AG10803 (cell line): Measurements from ENCODE around the gene OLA1.

Experiments used
- DNase-seq: peaks from one replicate; pipeline ENCODE4 v3.0.0; 2010; ENCODE audit warnings: low read depth
- H3K4me3 ChIP-seq: 2 replicates; pipeline ENCODE4 v1.5.1; 2011; ENCODE audit warnings: mild to moderate bottlenecking, low read length, control low read depth
- TF ChIP-seq, protein P1 (sequence below): conservative IDR thresholded peaks from 2 replicates; pipeline ENCODE4 v1.5.1; 2011; ENCODE audit warnings: mild to moderate bottlenecking, low read length, control low read depth, inconsistent platforms

OLA1 gene

GRCh38 chr2:174195253-174195652, 53.1 kb downstream of the OLA1 start:
- no peak for DNase-seq
- no peak overlapping the region for H3K4me3 ChIP-seq
- TF ChIP-seq, protein P1, sequence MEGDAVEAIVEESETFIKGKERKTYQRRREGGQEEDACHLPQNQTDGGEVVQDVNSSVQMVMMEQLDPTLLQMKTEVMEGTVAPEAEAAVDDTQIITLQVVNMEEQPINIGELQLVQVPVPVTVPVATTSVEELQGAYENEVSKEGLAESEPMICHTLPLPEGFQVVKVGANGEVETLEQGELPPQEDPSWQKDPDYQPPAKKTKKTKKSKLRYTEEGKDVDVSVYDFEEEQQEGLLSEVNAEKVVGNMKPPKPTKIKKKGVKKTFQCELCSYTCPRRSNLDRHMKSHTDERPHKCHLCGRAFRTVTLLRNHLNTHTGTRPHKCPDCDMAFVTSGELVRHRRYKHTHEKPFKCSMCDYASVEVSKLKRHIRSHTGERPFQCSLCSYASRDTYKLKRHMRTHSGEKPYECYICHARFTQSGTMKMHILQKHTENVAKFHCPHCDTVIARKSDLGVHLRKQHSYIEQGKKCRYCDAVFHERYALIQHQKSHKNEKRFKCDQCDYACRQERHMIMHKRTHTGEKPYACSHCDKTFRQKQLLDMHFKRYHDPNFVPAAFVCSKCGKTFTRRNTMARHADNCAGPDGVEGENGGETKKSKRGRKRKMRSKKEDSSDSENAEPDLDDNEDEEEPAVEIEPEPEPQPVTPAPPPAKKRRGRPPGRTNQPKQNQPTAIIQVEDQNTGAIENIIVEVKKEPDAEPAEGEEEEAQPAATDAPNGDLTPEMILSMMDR, result no peak

DNA sequence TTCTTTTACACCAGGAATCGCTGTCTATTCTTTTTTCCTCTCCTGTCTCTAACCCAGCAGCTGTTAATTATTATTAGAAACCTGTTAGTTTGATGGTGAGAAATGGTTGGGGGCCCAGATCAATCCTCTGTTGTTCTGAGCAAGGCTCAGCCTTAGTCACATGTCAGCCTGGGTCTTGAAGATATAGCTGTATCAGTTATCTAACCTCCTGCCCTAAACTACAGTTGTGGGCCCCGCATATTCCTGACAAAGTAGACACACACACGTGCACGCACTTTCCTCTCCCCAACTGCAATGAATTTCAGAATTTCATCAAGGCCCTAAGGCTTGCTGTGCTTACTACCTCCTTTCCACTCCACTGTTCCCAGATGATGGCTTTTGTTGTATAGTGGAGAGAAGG, 54.6 kb downstream of the OLA1 start:
- TF ChIP-seq, protein P1, result no peak
- H3K4me3 ChIP-seq, result no peak overlapping the region
- DNase-seq, result no peak

DNA sequence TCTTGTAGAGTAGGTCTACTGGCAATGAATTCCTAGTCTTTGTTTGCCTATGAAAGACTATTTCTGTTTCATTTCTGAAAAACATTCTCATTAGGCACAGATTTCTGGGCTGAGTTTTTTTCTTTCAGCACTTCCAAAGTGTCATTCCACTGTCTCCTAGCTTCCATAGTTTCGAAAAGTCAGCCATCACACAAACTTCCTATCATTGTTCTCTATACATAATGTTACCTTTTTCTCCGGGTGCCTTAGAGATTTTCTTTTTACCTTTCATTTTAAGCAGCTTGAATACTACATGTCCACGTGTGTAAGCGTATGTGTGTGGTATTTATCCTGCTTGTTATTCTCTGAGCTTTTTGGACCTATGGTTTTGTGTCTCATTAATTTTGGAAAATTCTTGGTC, 55.7 kb downstream of the OLA1 start:
- TF ChIP-seq, protein P1, result no peak
- no peak overlapping the region for H3K4me3 ChIP-seq
- no peak for DNase-seq

DNA sequence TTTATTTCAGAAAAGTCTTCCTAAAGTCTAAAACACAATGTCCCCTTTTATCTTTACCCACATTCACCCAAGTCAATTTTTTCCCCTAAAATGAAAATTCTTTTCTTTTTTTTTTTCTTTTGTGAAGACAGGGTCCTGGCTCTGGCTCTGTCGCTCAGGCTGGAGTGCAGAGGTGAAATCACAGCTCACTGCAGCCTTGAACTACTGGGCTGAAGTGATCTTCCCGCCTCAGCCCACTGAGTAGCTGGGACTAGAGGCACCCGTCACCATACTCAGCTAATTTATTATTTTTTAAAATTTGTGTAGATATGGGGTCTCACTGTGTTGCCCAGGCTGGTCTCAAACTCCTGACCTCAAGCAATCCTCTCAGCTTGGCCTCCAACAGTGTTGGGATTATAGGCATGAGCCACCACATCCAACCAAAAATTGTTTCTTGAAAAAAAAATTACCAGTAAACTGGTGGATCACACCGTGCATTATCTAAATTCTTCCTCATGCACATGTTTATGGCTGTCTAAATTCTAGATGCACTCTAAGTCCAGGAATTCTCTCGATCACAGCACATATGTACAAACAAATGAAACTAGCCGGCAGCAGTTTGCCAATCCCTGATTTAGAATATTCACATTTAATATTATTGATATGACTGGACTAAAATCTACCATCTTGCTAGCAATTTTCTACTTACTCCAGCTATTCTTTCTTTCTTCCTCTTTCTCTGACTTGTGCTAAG, 56.8 kb downstream of the OLA1 start:
- no peak for DNase-seq
- TF ChIP-seq, protein P1, result no peak
- H3K4me3 ChIP-seq, result no peak overlapping the region

DNA sequence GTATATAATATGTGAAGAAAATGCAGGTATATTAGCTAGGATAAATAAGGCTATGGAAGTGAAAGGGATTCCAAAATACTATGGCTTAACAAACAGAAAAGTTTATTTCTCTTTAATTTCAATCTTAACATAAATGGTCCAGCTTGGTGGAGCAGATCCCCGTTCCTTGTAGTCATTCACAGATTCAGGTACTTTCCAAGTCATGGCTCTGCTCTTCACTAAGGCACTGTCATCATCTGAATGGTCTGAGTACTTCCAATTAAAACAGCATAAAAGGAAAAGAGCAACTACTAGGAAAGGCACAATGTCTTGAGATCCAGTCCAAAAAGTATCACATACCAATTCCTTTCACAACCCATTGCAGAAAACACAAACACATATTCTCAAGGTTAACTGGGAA, 63.4 kb downstream of the OLA1 start:
- TF ChIP-seq, protein P1, result no peak
- no peak overlapping the region for H3K4me3 ChIP-seq
- no peak for DNase-seq

- TF ChIP-seq, protein P1, result no peak
- H3K4me3 ChIP-seq, result no peak overlapping the region
- DNase-seq, result no peak
Measured at GRCh38 chr2:174184504-174184903, 63.8 kb downstream of the OLA1 start.

- DNase-seq, result no peak
- TF ChIP-seq, protein P1, result no peak
- no peak overlapping the region for H3K4me3 ChIP-seq
Measured at GRCh38 chr2:174183076-174183475, 65.3 kb downstream of the OLA1 start.
